K562 (cell line): ENCODE data around the gene BAMBI.

Experiments used
- FOXK2 ChIP-seq, 2 experiments: fragments of 450-650 bp; IDR thresholded peaks in 1 of 2; conservative IDR thresholded peaks in 1 of 2; 2 replicates each; pipeline ENCODE4 v1.6.1; 2016; ENCODE audit warnings: low read depth in 2 of 2, mild to moderate bottlenecking in 1 of 2
- ZNF766 ChIP-seq: fragments of 200-800 bp; sonication (Bioruptor generic); conservative IDR thresholded peaks from 2 replicates; pipeline ENCODE4 v1.6.1; 2016; ENCODE audit warnings: missing genetic modification characterization, missing compliant biosample characterization
- ZNF785 ChIP-seq: fragments of 250-450 bp; sonication (Bioruptor Pico); IDR thresholded peaks from 2 replicates; pipeline ENCODE4 v1.4.0; 2020; ENCODE audit warnings: mild to moderate bottlenecking
- TF ChIP-seq, protein P1 (sequence below): sonication (generic); formaldehyde crosslinking; IDR thresholded peaks from 2 replicates; pipeline ENCODE4 v1.5.0; 2020; ENCODE audit warnings: missing genetic modification reagents
- TF ChIP-seq, protein P2 (sequence below), 3 experiments: IDR thresholded peaks in 2 of 3; conservative IDR thresholded peaks in 1 of 3; 2 replicates each; pipeline ENCODE4 v1.5.1; 2011 to 2012; ENCODE audit warnings: low read length in 3 of 3, mild to moderate bottlenecking in 3 of 3, control low read depth in 2 of 3, improper control_type of control experiment in 1 of 3, inconsistent platforms in 1 of 3, low read depth in 1 of 3, mixed read lengths in 1 of 3, moderate library complexity in 1 of 3; ENCODE audit not compliant: insufficient read depth in 2 of 3

DNA sequence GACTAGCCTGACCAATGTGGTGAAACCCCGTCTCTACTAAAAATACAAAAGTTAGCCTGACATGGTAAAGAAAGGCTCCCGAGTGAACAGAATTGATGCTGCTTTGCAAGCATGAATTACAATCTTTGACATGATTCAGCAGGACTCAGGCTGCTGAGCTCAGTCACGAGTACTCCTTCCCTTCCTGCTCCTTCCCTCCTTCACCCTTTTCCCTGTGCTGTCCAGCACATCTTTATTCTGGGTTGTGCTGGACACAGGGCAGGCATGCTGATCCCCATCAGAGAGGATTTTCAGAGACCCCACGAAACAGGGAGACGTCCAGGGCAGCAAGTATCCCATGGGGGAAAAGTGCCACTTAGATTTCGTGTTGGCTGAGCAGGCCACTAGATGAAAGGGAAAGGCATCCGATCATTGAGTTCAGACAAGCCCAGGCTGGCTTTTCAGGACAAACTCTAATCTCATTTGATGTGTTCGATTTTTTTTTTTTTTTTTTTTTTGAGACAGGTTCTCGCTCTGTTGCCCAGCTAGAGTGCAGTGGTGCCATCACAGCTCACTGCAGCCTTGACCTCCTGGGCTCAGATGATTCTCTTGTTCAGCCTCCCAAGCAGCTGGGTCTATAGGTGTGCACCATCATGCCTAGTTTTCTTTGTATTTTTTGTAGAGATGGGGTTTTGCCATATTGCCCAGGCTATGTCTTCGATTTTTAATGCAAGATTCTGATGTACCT, 36.5 kb downstream of the BAMBI start:
- TF ChIP-seq ZNF785 (CRISPR knock-in tag) (no peak), FOXK2 (conservative IDR thresholded peaks at IDR 0.05 in 1 of 2, IDR thresholded peaks at IDR 0.05 in 1 of 2; ENCODE audit: low read depth in 2 of 2) (no peak), ZNF766 (CRISPR knock-in tag) (no peak)
- TF ChIP-seq, protein P1, sequence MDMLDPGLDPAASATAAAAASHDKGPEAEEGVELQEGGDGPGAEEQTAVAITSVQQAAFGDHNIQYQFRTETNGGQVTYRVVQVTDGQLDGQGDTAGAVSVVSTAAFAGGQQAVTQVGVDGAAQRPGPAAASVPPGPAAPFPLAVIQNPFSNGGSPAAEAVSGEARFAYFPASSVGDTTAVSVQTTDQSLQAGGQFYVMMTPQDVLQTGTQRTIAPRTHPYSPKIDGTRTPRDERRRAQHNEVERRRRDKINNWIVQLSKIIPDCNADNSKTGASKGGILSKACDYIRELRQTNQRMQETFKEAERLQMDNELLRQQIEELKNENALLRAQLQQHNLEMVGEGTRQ (CRISPR knock-in tag), result no peak
- TF ChIP-seq, protein P2, sequence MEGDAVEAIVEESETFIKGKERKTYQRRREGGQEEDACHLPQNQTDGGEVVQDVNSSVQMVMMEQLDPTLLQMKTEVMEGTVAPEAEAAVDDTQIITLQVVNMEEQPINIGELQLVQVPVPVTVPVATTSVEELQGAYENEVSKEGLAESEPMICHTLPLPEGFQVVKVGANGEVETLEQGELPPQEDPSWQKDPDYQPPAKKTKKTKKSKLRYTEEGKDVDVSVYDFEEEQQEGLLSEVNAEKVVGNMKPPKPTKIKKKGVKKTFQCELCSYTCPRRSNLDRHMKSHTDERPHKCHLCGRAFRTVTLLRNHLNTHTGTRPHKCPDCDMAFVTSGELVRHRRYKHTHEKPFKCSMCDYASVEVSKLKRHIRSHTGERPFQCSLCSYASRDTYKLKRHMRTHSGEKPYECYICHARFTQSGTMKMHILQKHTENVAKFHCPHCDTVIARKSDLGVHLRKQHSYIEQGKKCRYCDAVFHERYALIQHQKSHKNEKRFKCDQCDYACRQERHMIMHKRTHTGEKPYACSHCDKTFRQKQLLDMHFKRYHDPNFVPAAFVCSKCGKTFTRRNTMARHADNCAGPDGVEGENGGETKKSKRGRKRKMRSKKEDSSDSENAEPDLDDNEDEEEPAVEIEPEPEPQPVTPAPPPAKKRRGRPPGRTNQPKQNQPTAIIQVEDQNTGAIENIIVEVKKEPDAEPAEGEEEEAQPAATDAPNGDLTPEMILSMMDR (IDR thresholded peaks at IDR 0.05 in 2 of 3, conservative IDR thresholded peaks at IDR 0.05 in 1 of 3; ENCODE audit: insufficient read depth in 2 of 3, low read depth in 1 of 3, low read length in 3 of 3), result no peak
